HG03108 (cell line): Measurements from ENCODE around the gene TTC7B.

Experiments used
- ATAC-seq: cut with Tn5 transposase; IDR thresholded peaks from one replicate; pipeline ENCODE4 v1.9.1; 2021; ENCODE audit warnings: moderate library complexity; ENCODE audit not compliant: unreplicated experiment

TTC7B gene

DNA sequence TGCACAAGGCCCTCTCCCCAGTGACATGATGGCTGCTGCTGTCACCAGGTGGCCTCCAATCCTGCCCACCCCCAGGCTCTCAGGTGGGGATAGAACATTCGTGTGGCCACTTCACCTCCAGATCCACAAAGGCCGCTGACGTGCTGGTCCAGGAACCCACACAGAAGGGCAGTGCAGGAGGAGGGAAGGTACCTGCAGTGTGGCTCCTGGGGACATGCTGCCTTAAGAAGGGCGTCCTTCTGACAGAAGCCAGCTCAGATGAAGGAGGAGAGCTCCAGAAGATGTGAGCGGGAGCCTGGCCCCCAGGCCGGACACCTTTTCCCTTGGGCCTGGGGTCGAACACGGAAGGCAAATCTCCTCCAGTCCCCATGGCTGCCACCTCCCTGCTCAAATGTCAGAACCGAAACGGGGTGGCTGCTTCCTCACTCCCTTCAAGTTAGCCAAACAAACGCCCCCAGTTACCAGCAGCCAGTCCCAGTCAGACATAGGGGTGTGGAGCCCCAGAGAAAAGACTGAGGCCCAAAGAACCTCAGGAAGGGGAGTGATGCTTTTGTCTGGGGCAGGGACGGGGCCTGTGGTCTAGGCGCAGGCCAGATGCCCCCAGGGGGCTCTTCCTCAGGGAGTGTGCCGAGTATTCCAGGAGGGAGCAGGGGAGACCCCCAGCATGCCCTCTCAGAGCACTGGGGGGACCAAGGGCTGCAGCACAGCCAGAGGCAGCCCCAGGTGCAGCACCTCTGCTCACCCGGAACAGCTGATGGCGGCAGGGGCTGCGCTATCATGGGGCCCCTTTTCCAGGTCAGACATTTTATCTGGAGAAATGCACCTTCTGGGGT lies 263.5 kb downstream of the TTC7B start:
- ATAC-seq = no peak

DNA sequence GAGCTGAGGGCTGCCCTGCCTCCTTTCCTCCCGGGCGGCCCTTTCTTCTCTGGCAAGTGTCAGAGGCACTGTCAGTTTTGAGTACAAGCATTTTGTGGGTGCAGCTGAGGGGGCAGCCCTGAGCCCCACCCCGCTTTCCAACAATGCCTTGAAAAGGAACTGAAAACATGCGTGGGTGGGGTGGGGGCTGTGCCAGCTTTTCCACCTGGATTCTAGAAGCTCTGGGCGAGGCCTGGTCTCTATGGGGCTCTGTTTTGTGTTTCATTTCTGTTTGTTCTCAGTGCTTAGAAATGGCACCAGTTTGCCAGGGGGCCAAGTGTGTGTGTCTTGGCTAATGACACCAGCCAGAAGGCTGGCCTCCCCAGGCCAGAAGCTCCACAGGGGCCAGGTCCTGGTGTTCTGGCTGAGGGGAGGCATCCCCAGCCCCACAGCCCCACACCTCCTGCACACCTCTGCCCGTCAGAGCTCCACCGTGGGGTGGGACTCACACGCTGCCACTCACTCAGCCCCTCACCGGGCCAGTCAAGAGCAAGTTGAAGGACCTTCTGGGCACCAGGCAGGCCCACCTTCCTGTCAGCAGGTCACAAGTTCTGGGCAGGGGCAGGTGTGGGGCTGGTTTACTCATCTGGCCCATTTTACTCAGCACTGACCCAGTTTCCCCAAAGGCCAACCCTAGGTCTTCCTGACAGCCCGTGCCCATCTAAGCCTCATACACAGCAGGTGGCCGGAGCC lies 264.3 kb downstream of the TTC7B start:
- ATAC-seq = no peak

DNA sequence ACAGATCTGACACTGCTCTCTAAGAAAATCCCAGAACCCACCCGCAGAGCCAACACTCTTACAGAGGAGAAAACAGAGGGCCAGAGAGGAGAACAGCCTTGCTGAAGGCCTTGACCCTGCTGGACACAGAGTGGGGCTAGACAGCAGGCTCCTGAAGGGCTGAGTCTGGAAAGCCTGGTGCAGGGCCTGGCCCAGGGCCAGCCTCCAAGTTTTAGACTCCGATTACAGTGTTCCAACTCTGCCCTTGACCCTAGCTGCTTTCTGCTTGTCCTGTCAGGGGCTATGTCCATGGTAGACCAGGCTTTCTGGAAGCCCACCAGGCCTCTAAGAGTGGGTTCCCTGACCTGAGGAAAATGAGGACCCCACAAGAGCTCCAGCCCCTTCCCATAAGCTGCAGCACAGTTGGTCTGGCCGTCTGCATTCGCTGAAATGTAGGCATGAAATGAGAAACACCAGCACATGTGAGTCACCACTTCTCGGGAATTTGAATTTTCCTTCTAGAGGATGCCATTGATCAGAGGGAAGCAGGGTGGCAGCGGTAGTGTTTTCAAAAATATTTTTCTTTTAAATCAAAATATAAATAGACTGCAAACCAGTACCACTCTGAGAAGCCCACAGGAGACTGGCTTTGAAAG lies 265.0 kb downstream of the TTC7B start:
- no peak for ATAC-seq

DNA sequence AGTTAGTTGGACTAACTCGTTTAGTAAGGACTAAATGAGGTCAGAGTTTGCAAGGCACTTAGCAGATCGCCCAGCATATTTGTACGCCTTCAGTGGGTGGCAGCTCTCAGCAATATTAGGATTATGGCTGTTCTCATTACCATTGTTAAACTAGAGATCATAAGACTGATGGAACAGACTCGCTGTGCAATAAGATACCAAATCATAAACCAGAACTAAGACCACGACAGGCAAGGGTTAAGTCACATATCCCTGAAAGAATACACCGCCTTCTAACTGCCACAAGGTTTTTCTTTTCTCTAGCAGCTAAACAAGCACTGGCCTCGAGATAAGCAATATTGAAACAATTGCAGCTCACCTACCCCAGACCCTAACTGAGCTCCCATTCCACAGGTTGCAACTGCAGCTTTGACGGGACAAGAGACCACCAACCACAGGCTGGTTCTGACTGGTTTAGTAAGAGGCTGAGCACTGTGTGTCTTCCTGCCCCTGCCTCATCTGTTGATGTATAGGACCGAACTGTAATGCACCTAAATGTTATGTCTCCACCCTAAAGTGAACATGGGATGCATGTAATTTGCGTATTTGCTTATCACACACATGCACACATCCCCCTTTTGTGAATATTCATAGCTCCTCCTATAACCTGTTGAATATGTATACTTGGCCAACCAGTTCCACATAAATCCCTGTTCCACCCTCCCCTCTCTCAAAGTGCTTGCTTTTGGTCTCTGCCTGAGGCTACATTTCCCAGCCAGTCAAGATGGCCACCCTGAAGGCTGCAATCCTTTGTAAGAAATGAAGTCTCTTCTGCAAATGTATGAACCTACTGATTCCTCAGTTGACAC lies 266.2 kb downstream of the TTC7B start:
- no peak for ATAC-seq

DNA sequence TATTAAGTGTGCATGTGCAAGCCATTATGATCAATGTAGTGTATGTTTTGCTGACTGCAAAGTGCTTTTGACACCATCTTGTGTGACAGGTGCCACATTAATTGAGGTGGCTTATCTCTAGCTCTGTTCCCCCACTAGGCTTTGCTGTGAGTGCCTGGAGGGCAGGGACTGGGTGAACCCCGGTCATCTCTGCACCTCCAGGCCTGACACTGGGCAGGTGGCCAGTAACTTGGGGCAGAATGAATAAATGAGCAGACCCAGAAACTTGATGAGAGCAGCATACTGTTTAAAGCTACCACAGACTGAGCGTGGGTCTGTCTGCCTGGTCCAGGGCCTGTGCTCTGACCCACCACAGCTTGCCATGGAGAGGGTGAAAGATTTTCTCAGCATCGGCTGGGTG lies 267.8 kb downstream of the TTC7B start:
- ATAC-seq = no peak

DNA sequence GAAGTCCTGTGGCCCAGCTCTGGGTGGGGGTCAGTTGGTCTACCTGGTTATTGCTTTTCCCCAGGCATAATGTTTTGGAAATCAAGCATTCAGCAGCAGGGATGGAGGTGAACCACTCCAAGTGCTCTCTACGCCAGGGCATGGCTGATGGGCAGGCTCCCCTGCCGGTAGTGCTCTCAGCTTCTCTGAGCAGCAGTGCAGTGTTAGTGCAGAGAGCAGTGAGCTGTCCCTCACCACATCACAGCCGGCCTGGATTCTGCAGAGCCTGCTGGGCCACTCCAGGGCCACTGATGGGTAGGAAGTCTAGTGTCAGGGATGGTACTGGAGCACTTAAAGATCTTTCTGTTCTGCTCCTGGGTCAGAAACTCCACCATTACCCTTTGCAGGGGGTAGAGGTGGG lies 268.3 kb downstream of the TTC7B start:
- no peak for ATAC-seq

DNA sequence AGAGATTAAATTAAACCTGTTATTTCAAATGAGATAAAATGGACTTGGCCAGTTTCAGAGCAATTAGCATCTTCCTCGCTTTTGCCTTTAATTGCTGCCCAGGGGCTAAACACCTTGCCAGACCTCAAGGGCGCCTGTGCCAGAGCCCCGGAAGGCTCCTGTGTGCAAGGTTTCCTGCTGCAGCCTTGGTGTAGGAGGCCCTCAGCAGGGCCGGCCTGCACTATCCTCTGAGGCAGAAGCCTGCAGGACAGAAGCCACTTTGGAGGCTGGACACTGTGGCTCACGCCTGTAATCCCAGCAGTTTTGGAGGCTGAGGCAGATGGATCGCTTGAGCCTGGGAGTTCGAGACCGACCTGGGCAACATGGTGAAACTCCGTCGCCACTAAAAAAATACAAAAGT lies 269.0 kb downstream of the TTC7B start:
- ATAC-seq = no peak

DNA sequence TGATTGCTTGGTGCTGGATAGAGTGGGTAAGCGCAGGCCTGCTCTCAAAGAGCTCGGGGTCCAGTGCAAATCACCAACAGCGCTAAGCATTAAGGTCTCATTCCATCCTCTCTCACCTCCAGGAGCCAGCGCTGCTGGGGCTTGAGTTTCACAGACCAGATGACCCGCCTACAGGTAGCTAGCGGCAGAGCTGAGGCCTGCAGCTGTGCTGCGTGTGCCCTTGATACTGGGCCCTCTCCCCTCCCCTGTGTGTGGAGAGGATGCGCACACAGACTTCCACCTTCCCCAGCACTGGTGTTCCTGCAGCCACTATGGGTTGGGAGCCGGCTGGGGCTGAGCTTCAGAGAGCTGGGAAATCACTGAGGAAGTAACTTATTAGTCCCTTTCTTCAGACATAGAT lies 269.5 kb downstream of the TTC7B start:
- ATAC-seq = no peak

DNA sequence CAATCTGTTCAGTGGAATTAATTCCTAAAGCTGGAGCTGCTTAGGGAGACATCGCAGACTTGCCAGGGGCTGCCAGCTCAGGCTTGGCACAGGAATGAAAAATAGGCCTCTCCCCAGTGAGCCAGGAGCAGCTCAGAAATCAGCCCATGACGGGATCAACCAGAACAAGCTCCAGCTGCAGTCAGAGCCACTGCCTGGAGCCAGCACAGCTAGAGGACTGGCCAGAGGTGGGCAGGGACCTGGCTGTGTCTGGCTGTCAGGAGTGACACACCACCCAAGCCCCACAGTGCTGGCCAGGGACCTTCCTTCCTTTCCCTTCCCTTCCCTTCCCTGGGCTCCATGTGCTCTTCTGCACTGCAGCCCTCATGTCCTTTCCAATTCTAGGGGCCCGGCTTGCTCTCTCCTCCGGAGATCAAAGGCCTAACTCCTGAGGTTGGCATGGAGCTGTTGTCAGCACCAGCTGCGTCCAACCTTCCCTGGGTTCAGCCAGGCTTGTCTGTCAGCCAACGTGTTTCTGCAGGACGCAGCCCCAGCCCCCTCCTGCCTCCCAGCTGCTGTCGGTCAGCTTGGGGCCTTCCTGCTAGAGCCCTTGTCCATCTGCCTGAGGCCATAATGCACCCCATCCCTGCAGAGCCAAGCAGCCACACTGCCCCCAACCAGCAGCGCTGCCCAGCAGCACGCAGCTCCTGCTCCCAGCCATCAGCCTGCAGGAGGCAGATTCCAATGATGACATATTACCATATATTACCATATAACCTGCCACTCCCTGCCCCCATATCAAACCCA lies 270.1 kb downstream of the TTC7B start:
- no peak for ATAC-seq

DNA sequence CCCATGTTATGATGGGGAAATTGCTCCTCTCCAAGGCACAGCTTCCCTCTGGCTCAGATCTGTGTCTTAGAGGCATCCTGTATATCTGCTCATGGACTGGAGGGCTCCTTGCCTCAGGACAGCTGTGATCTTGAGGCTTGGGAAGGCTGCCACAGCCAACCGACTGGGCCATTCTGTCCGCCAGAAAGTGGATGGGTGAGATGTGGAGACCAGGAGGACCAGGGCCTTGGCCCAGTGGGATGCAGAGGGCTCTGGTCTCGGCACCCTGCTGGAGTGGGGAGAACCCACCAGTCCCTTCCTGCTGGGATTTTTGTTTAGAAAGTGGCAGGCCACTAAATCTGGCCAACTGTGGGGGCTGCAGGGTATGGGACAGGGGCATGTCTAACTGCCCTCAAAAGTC lies 270.8 kb downstream of the TTC7B start:
- ATAC-seq = no peak

DNA sequence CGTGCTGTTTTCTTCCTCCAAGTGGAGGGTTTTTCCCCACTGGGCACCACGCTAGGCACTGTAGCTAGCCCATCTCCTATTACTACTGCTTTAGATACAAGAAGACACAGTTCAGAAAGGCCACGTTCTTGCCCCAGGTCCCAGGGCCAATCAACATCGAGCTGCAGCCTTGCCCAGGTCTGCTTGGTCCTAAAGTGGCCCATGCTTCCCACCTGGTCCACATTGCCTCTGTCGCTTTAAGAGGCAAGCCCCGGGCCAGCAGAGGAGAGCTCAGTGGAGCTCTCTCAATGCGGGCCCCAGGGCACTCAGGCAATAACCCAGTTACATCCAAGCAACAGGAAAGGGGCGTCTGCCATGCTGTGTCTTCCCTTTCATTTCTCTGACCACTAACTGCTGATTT lies 271.3 kb downstream of the TTC7B start:
- no peak for ATAC-seq

DNA sequence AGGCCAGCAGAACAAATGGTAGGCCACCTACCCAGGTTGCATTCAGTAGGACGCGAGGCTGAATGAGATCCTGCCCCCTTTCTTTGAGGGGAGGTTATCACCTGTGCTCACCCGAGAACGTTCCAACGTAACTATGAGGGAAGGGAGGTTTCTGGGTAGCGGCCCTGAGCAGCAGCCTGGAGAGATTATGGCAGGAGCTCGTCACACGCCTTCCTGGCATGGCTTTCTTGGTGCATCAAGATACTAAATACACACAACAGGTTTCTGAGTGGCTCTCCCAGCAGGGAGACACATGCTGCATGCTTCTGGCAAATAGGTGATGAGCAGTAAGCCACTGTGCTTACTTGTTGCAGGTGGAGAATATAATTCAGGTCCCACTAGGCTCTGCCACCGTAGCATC lies 271.7 kb downstream of the TTC7B start:
- no peak for ATAC-seq

DNA sequence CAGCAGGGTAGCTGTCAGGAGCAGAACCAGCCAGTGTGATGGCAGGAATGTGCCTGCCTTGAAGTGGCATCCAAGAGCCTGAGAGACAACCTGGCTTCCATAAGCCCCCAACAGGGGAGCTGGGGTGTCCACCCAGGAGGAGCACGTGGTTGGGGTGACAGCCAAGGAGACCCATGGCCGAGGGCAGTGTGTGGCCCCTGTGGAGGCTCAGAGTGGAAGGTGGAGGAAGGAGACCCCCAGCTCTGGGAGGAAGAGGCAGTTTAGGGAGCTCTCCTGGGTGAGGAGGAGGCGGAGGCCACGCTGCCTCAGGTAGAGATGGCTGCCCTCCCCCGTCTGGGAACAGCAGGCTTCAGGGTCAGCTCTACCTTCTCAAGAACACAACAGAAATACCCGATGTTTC lies 272.4 kb downstream of the TTC7B start:
- no peak for ATAC-seq

DNA sequence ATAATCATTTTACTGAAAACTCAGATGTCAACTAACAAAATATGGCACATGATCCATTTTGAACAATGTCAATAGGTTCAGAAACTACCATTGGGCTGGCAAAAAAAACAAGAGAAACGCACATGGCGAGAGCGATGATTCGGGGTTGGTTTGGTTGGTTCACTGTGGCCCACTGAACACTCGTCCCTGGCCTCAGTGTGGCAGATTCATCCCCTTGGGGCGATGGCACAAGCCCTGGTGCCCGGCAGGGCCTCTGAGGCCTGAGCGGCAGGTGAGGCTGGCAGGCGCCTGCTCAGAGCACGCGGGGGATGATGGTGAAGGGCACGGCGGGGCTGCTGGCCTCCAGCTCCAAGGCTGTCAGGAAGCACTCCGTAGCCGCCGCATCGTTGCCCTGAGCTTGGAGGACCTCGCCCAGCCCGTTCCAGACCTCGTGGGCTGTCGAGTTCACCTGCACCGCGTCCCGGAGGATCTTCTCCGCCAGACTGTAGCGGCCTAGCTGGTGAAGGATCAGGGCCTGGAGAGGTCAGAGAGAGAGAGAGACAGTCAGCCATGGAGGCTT lies 275.1 kb downstream of the TTC7B start:
- ATAC-seq = no peak

DNA sequence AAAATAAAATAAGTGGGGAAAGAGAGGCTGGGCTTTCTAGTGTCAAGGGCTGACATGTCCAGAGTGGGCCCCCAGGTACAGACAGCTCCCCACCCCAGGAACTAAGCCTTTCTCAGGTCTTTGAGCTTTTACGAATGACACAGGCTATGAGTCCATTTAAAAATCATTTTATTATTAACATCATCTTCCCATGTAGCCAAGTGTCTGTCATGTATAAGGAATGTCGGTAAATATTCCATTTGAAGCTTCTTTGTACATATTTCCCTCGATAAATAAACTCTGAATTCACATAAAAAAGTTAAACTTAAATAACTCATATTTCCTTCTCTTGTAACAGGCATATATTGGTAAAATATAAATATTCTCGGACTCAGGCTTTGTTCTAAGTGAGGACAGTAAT lies 275.8 kb downstream of the TTC7B start:
- no peak for ATAC-seq

DNA sequence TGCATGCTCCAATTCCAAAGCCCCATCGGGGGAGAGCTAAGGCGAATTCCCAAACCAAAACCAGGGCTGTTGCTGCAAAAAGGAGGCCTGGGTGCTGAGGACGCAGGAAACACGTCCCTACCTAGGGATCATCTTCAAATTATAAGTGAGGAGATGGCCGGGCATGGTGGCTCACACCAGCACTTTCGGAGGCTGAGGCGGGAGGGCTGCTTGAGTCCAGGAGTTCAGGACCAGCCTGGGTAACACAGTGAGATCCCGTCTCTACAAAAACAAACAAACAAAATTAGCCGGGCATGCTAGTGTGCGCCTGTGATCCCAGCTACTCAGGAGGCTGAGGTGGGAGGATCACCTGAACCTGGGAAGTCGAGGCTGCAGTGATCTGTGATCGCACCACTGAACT lies 276.2 kb downstream of the TTC7B start:
- ATAC-seq = no peak

DNA sequence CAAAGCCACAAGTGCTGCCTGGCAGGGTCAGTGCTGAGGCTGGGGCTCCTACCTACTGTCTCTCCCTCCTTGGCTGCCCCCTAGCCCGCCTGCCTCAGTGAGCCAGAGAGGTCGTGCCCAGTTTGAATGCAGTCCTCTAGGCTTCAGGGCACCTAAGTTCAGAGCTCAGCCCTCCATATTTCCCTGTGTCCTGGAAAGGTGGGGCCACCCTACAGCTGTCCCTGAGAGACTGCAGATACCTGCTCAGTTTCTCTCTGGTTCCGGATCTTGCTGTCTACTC lies 276.8 kb downstream of the TTC7B start:
- no peak for ATAC-seq

DNA sequence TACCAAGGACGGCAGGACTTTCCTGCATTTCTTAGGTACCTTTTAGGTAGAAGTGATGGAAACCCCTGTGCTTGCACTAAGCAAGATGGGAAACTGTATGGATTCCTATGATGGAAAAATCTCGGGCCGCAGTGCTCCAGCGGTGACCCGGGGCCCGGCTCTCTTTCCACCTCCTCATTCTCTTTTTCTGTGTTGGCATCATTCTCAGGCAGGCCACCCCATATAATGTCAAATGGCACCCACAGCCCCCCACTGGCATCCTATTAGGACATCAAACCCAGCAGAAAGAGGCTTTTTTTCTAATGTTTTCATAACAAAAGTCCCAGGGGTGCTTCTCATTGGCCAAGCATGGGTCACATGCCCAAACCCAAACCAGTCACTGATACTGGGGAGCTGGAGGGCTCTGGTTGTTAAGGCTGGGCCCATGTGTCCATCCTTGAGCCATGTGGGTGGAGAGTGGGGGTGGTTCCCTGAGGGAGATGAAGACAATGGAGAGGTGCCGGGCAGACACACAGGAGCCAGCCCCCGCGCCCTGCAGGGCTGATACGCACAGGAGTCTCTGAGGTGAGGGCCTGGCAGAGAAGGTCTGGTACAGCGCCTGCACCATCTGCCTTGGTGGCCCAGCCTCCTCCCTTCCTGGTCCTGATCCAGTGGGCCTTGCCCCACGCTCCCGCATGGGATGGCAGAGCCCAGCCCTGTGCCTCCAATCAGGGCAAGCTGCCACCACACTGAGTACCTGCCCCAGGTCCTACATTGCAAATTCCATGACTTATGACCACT lies 277.3 kb downstream of the TTC7B start:
- no peak for ATAC-seq

DNA sequence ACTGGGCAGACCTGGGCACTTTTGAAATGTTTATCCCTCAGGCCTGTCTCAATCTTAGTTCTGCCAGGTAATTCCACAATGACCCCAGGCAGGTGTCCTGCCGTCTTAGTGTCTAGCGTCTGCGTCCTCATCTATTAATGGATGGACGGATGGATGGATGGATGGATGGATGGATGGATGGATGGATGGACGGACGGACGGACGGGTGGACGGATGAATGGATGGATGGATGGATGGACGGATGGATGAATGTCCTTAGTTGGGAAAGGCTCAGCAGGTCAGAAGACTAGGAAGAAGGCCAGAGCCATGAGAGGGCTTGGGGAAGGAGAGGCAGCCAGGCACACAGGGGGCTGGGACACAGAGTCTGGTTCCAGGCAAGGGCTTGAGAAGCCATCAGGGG lies 278.1 kb downstream of the TTC7B start:
- no peak for ATAC-seq
